ENCODE data around the gene FBXW9. TPM values are rescaled to one million over a fixed set of nuclear protein-coding genes. Genes with fewer than 3 reads are reported as not detected.
A peak's percentile ranks its signal among the peaks of the same experiment; 100 is the strongest.

Gene FBXW9
- total and polyA plus RNA-seq, 2 of the 13 experiments (the other 11 are each of a cell fraction or from before 2014, with no cell fraction given) = 5.7 to 6.1 TPM

DNA sequence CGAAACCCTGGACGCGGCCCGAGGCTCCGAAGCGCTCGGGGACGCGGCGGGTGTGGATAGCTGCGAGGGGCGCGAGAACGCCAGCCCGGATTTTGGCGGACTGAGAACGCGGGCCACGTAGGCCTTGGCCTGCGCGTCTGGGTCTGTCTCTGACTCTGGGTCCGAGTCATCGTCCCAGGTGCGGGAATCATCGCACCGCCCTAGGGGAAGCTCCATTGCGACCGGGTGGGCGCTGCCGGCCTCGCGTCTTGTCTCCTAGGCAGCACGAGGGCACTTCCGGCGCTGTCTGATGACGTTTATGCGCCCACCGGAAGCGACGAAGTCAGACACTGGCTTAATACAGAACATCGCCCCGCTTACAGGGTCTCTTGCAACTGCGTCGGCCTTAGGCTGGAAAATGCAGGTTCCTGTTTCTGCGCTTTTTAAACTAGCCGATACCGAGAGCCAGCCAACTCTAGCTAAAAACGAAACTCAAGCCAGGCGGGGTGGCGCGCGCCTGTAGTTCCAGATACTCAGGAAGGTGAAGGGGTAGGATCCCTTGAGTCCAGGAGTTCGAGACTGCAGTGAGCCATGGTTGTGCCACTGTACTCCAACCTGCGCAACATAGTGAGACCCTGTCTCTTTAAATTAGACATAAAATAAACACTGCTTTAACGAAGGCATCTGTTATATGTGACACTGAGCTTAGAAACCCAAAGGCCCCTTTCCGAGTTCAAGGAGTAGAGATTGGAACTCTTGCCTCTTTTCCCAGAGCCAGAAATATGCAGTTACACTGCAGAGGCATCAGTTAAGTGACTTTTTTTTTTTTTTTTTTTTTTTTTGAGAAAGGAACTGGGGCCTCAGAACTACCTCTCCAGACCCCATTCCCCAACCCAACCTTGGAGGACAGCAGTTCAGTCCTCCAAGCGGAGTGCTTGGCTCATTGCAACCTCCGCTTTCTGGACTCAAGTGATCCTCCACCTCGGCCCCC is at the start of gene FBXW9 (continued):
- TF ChIP-seq, protein P1, sequence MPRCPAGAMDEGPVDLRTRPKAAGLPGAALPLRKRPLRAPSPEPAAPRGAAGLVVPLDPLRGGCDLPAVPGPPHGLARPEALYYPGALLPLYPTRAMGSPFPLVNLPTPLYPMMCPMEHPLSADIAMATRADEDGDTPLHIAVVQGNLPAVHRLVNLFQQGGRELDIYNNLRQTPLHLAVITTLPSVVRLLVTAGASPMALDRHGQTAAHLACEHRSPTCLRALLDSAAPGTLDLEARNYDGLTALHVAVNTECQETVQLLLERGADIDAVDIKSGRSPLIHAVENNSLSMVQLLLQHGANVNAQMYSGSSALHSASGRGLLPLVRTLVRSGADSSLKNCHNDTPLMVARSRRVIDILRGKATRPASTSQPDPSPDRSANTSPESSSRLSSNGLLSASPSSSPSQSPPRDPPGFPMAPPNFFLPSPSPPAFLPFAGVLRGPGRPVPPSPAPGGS (CRISPR knock-in tag; IDR thresholded peaks at IDR 0.05) = peak; percentile 88
- TF ChIP-seq ZSCAN9 (CRISPR knock-in tag; IDR thresholded peaks at IDR 0.05; ENCODE audit: borderline replicate concordance) (0 out of 2 replicates have a peak, but pooled peaks have one; percentile 57), ZNF367 (CRISPR knock-in tag; IDR thresholded peaks at IDR 0.05; ENCODE audit: borderline replicate concordance) (no peak), ZNF296 (CRISPR knock-in tag; conservative IDR thresholded peaks at IDR 0.05) (no peak), SOX6 (IDR thresholded peaks at IDR 0.05) (no peak), SOX6 (CRISPR knock-in tag; IDR thresholded peaks at IDR 0.05) (peak; percentile 67), ZNF557 (CRISPR knock-in tag; IDR thresholded peaks at IDR 0.05) (no peak), HOXA9 (CRISPR knock-in tag; IDR thresholded peaks at IDR 0.05; ENCODE audit: borderline replicate concordance) (no peak), KMT2A (CRISPR knock-in tag; IDR thresholded peaks at IDR 0.05) (peak; percentile 63; the same call in 1 of the 2 replicates), ZNF567 (CRISPR knock-in tag; IDR thresholded peaks at IDR 0.05; ENCODE audit: borderline replicate concordance) (no peak), ZNF224 (CRISPR knock-in tag; IDR thresholded peaks at IDR 0.05) (peak; percentile 36; the same call in 1 of the 2 replicates), PITX1 (CRISPR knock-in tag; IDR thresholded peaks at IDR 0.05) (peak; percentile 90), CBX5 (CRISPR knock-in tag; IDR thresholded peaks at IDR 0.05; ENCODE audit: borderline replicate concordance) (peak; percentile 61; the same call in 1 of the 2 replicates), NCOA5 (CRISPR knock-in tag; IDR thresholded peaks at IDR 0.05) (no peak), FOXK1 (CRISPR knock-in tag; IDR thresholded peaks at IDR 0.05; ENCODE audit: borderline replicate concordance, low read depth) (peak; percentile 94), BRCA1 (CRISPR knock-in tag; IDR thresholded peaks at IDR 0.05) (peak; percentile 42; the same call in 1 of the 2 replicates), YEATS2 (CRISPR knock-in tag; IDR thresholded peaks at IDR 0.05; ENCODE audit: borderline replicate concordance) (peak; percentile 94), ZMYM4 (CRISPR knock-in tag; IDR thresholded peaks at IDR 0.05) (peak; percentile 69; the same call in 1 of the 2 replicates), U2AF1 (optimal IDR thresholded peaks at IDR 0.05; ENCODE audit: low read depth, low read length) (peak; percentile 38), KDM5B (CRISPR knock-in tag; IDR thresholded peaks at IDR 0.05; ENCODE audit: borderline replicate concordance) (peak; percentile 62; the same call in 1 of the 2 replicates), ZNF136 (CRISPR knock-in tag; IDR thresholded peaks at IDR 0.05; ENCODE audit: low read depth) (0 out of 2 replicates have a peak, but pooled peaks have one; percentile 48), CREB3 (CRISPR knock-in tag; IDR thresholded peaks at IDR 0.05) (no peak; the same call in 1 of the 2 replicates), PPARG (CRISPR knock-in tag; conservative IDR thresholded peaks at IDR 0.05) (0 out of 2 replicates have a peak, but pooled peaks have one; percentile 16), ZNF788 (CRISPR knock-in tag; IDR thresholded peaks at IDR 0.05; ENCODE audit: borderline replicate concordance) (peak; percentile 93; the same call in 1 of the 2 replicates), FOXP1 (IDR thresholded peaks at IDR 0.05) (no peak), FOXP1 (CRISPR knock-in tag; IDR thresholded peaks at IDR 0.05) (no peak), SNAI1 (CRISPR knock-in tag; IDR thresholded peaks at IDR 0.05; ENCODE audit: borderline replicate concordance) (0 out of 2 replicates have a peak, but pooled peaks have one; percentile 41)
- TF ChIP-seq, protein P2, sequence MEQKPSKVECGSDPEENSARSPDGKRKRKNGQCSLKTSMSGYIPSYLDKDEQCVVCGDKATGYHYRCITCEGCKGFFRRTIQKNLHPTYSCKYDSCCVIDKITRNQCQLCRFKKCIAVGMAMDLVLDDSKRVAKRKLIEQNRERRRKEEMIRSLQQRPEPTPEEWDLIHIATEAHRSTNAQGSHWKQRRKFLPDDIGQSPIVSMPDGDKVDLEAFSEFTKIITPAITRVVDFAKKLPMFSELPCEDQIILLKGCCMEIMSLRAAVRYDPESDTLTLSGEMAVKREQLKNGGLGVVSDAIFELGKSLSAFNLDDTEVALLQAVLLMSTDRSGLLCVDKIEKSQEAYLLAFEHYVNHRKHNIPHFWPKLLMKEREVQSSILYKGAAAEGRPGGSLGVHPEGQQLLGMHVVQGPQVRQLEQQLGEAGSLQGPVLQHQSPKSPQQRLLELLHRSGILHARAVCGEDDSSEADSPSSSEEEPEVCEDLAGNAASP (CRISPR knock-in tag; IDR thresholded peaks at IDR 0.05; ENCODE audit: borderline replicate concordance) = peak; percentile 72; the same call in 1 of the 2 replicates
